Hematopoietic multipotent progenitor cell (in vitro differentiated cells): ENCODE measurements around the gene ZHX3. TPM values are rescaled to one million over a fixed set of nuclear protein-coding genes. Genes with fewer than 3 reads are reported as not detected.

Source experiments
- DNase-seq, 3 donors: peaks; one replicate each; pipeline ENCODE4 v3.0.0-alpha.2; 2011 to 2015; ENCODE audit warnings: low read depth in 2 of 3, low spot score in 2 of 3
- total RNA-seq: library from RNA; depleted of rRNA; stranded (reverse); fragments of >200 nt; gene quantifications from one replicate; pipeline ENCODE4 v1.2.3, GENCODE V29; 2012

The ZHX3 gene
- total RNA-seq, 1 donor, result 4.0 TPM

- DNase-seq, result no peak
These were observed 113.9 kb downstream of the ZHX3 start for GRCh38 chr20:41203660-41204059.

DNA sequence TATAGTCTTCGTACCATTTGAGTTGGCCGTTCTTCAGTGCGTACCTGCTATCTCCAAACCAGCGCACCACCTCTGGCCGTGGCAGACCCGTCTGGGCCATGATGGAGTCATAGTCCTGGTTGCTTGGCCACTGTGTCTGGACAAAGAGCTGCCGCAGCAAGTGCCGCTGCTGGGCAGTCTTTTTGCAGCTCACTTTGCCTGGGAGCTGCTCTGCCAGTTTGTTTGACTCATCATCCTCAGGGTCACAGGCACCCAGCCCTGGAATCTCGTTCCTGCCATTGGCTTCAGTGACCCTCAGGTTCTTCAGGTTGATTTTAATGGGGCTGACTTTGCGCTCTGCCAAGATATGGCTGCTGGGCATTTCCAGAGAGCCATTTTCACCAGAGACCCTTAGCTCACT lies 115.1 kb downstream of the ZHX3 start:
- DNase-seq, result no peak

GRCh38 chr20:41201760-41202159 lies 115.8 kb downstream of the ZHX3 start:
- DNase-seq, result no peak

- no peak for DNase-seq
These were observed 116.9 kb downstream of the ZHX3 start for GRCh38 chr20:41200446-41201202.

- DNase-seq, result peak in 1 of 3 donors; percentile 8
These were observed 119.1 kb downstream of the ZHX3 start for GRCh38 chr20:41198443-41198842.

- no peak for DNase-seq
These were observed 120.8 kb downstream of the ZHX3 start for GRCh38 chr20:41196653-41197225.

- DNase-seq, result no peak
These were observed 125.0 kb downstream of the ZHX3 start for GRCh38 chr20:41192575-41192974.

GRCh38 chr20:41191562-41192500 lies 125.7 kb downstream of the ZHX3 start:
- DNase-seq, result no peak

DNA sequence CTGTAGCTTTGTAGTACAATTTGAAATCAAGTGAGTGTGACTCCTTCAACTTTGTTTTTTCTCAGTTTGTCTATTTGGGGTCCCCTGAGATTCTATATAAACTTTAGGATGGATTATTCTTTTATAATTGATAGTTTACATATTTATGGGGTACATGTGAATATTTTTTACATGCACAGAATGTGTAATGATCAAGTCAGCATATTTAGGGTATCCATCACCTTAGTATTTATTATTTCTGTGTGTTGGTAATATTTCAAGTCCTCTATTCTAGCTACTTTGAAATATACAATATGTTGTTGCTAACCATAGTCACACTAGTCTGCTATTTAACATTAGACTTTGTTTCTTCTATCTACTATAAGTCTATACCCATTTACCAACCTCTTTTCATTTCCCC lies 129.9 kb downstream of the ZHX3 start:
- DNase-seq, result no peak

GRCh38 chr20:41185013-41185757 lies 132.3 kb downstream of the ZHX3 start:
- no peak for DNase-seq

- no peak for DNase-seq
These were observed 133.7 kb downstream of the ZHX3 start for GRCh38 chr20:41183831-41184230.

- no peak for DNase-seq
These were observed 134.1 kb downstream of the ZHX3 start for GRCh38 chr20:41183391-41183790.

DNA sequence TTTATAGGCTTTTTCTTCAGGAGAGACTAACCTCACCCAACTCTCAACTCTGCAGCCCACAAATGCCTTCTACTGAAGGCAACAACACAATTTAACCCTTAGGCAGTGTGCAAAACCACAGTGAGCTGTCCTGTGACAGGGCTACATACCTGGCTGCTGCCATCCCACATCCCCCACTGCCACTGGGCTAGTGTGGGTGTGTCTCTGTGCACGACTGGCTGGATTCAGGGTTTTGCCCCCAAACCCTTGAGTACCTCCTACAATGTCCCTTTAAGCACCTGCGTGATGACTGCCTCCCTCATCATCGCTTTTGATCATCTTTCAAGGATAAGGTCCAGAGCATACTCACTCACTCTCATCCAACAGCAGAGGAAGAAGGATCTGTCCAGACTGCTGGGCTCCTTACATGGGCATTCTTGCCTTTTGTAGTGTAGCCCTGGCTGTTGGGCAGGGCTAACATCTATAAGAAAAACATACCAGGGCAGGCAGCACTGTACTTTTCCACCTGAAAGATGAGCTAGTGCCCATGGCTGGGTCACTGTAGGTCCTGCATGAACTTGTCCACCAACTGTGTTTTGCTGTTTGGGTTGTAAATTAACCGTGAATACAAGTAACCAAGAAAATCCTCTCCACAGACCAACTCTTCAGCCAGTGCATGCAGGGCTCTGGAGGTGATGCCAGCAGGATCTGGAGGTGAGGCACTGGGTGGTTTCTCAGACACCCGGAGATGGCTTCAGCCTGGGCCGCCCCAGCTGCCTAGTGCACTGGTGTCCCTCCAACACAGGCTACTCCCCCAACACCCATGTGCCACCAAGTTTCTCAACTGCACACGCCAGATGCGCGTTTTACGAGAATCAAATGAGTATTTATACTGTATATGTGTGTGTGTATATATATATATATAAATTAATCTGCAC lies 135.0 kb downstream of the ZHX3 start:
- DNase-seq, result no peak

GRCh38 chr20:41181567-41181966 lies 136.0 kb downstream of the ZHX3 start:
- DNase-seq, result no peak

DNA sequence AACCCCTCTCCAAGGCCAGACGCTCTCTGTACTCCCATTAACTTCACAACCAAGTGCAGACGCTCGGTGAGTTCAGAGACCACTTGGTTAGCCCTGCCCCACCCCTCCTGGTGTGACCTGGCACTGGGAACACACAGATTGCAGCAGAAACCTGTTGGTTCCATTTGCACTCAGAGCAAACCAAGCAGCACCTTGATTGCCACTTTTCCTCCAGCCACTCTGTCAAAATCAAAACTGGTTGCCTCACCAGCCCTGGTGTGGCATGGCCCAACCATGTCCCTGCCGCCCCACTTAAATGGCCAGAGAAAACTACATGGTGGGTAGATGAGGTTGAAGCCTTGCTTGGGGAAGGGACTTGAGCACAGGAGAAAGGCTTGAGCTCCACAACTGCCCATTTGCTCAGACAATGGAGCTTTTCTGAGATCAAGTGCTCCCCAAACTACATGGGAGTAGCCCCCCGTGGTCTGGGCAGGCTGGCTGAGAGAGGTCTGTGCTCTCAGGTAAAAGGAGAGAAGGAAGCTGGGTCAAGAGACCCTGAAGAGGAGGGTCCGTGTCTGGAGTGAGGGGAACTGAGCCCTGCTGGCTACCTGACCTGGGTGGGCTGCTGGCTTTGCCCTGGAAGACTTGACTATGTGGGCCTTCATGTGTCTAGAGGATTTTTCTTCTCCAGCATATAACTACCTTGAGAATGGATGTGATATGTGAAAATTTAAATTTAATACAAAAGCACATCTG lies 136.8 kb downstream of the ZHX3 start:
- DNase-seq, result no peak

- no peak for DNase-seq
These were observed 137.6 kb downstream of the ZHX3 start for GRCh38 chr20:41179961-41180360.

GRCh38 chr20:41178904-41179432 lies 138.6 kb downstream of the ZHX3 start:
- DNase-seq, result no peak

DNA sequence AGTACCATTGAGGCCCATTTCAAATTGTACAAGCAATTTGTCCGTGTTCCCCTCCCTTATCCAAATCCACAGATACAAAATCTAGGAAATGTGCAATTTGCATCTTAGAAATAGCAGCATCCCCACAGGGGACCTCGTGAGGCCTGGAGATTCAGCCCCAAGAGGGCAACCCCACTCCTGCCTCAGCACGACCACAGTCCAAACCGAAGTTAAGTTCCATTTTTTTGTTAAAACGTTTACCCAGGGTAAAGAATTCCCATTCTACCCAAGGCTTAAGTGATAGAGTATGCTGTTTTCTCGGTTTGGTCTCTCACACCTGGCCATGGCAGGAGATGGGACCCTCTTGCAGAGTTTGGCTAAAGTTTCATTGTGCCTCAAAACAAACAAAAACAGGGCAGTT lies 139.0 kb downstream of the ZHX3 start:
- no peak for DNase-seq

GRCh38 chr20:41177636-41178035 lies 139.9 kb downstream of the ZHX3 start:
- DNase-seq, result no peak
